GM21528 (cell line): ENCODE data around the gene MIER1.
"Not testable (repeated sequence)": the region's sequence is repeated elsewhere in the genome, so short reads cannot be mapped to it uniquely, and the experiment has no call there.

Experiments
- ATAC-seq: cut with Tn5 transposase; IDR thresholded peaks from one replicate; pipeline ENCODE4 v1.9.1; 2021; ENCODE audit warnings: mild to moderate bottlenecking, moderate library complexity; ENCODE audit not compliant: unreplicated experiment, low FRiP score

The MIER1 gene

GRCh38 chr1:66924756-66925557 lies at the start of gene MIER1, which contains the start of gene DNAI4:
Gene MIER1, plus strand, starts transcription at chr1:66924990. Its CDS starts 39 bp downstream, at chr1:66925029.
Gene DNAI4, minus strand, starts transcription at chr1:66924856. Its CDS starts 25 bp downstream, at chr1:66924831.
- peak; percentile 97 for ATAC-seq

- no peak for ATAC-seq
Measured at GRCh38 chr1:66876664-66877063, 48.1 kb upstream of the MIER1 start.

- ATAC-seq = no peak
Measured at GRCh38 chr1:66889030-66889429, 35.8 kb upstream of the MIER1 start.

GRCh38 chr1:66890621-66891020 lies 34.2 kb upstream of the MIER1 start:
- ATAC-seq = no peak

- ATAC-seq = no peak
Measured at GRCh38 chr1:66893712-66894111, 31.1 kb upstream of the MIER1 start.

GRCh38 chr1:66915203-66915602 lies 9.6 kb upstream of the MIER1 start:
- not testable (repeated sequence) for ATAC-seq

- no peak for ATAC-seq
Measured at GRCh38 chr1:66916320-66916719, 8.5 kb upstream of the MIER1 start.

- no peak for ATAC-seq
Measured at GRCh38 chr1:66917476-66917875, 7.3 kb upstream of the MIER1 start.

- ATAC-seq = no peak
Measured at GRCh38 chr1:66919063-66919462, 5.7 kb upstream of the MIER1 start.

GRCh38 chr1:66919828-66920227 lies 5.0 kb upstream of the MIER1 start:
- ATAC-seq = no peak

GRCh38 chr1:66920543-66920942 lies 4.2 kb upstream of the MIER1 start:
- ATAC-seq = no peak

- ATAC-seq = no peak
Measured at GRCh38 chr1:66925558-66925910, 744 bp downstream of the MIER1 start.

GRCh38 chr1:66925944-66926343 lies 1.2 kb downstream of the MIER1 start:
- no peak for ATAC-seq

- no peak for ATAC-seq
Measured at GRCh38 chr1:66927528-66927927, 2.7 kb downstream of the MIER1 start.

GRCh38 chr1:66929146-66929688 lies 4.4 kb downstream of the MIER1 start:
- no peak for ATAC-seq

GRCh38 chr1:66929691-66929998 lies 4.9 kb downstream of the MIER1 start:
- no peak for ATAC-seq

GRCh38 chr1:66929999-66930822 lies 5.4 kb downstream of the MIER1 start:
- peak; percentile 75 for ATAC-seq

GRCh38 chr1:66930823-66931174 lies 6.0 kb downstream of the MIER1 start:
- ATAC-seq = no peak

- no peak for ATAC-seq
Measured at GRCh38 chr1:66931590-66931989, 6.8 kb downstream of the MIER1 start.

- ATAC-seq = no peak
Measured at GRCh38 chr1:66932291-66932690, 7.5 kb downstream of the MIER1 start.

GRCh38 chr1:66933887-66934700 lies 9.3 kb downstream of the MIER1 start:
- no peak for ATAC-seq
